ENCODE results near the gene MIGA2. TPM values are rescaled to one million over a fixed set of nuclear protein-coding genes. Genes with fewer than 3 reads are reported as not detected.

The MIGA2 gene
- total and polyA plus RNA-seq, 2 of the 8 experiments (the other 6 are each of a cell fraction or from before 2014, with no cell fraction given), result 24.6 to 39.0 TPM

DNA sequence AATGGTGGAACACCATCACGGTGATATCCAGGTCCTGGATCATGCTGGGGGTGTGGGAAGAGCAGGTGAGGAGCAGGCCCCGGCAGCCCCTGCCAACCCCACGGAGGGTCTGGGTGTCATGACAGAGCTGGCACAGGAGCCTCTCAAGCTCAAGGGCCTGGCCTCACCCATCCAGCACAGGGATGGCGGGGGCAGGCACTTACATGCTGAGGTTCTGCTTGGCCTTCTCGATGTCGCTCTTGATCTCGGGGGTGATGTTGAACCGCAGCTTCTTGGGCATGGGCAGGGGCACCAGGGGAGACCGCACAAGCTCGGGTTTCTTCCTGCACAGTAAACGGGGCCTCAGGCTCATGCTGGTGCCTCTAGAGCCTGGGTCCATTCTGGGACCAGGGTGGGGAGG, 61.9 kb downstream of the MIGA2 start (continued):
- TF ChIP-seq, protein P1, sequence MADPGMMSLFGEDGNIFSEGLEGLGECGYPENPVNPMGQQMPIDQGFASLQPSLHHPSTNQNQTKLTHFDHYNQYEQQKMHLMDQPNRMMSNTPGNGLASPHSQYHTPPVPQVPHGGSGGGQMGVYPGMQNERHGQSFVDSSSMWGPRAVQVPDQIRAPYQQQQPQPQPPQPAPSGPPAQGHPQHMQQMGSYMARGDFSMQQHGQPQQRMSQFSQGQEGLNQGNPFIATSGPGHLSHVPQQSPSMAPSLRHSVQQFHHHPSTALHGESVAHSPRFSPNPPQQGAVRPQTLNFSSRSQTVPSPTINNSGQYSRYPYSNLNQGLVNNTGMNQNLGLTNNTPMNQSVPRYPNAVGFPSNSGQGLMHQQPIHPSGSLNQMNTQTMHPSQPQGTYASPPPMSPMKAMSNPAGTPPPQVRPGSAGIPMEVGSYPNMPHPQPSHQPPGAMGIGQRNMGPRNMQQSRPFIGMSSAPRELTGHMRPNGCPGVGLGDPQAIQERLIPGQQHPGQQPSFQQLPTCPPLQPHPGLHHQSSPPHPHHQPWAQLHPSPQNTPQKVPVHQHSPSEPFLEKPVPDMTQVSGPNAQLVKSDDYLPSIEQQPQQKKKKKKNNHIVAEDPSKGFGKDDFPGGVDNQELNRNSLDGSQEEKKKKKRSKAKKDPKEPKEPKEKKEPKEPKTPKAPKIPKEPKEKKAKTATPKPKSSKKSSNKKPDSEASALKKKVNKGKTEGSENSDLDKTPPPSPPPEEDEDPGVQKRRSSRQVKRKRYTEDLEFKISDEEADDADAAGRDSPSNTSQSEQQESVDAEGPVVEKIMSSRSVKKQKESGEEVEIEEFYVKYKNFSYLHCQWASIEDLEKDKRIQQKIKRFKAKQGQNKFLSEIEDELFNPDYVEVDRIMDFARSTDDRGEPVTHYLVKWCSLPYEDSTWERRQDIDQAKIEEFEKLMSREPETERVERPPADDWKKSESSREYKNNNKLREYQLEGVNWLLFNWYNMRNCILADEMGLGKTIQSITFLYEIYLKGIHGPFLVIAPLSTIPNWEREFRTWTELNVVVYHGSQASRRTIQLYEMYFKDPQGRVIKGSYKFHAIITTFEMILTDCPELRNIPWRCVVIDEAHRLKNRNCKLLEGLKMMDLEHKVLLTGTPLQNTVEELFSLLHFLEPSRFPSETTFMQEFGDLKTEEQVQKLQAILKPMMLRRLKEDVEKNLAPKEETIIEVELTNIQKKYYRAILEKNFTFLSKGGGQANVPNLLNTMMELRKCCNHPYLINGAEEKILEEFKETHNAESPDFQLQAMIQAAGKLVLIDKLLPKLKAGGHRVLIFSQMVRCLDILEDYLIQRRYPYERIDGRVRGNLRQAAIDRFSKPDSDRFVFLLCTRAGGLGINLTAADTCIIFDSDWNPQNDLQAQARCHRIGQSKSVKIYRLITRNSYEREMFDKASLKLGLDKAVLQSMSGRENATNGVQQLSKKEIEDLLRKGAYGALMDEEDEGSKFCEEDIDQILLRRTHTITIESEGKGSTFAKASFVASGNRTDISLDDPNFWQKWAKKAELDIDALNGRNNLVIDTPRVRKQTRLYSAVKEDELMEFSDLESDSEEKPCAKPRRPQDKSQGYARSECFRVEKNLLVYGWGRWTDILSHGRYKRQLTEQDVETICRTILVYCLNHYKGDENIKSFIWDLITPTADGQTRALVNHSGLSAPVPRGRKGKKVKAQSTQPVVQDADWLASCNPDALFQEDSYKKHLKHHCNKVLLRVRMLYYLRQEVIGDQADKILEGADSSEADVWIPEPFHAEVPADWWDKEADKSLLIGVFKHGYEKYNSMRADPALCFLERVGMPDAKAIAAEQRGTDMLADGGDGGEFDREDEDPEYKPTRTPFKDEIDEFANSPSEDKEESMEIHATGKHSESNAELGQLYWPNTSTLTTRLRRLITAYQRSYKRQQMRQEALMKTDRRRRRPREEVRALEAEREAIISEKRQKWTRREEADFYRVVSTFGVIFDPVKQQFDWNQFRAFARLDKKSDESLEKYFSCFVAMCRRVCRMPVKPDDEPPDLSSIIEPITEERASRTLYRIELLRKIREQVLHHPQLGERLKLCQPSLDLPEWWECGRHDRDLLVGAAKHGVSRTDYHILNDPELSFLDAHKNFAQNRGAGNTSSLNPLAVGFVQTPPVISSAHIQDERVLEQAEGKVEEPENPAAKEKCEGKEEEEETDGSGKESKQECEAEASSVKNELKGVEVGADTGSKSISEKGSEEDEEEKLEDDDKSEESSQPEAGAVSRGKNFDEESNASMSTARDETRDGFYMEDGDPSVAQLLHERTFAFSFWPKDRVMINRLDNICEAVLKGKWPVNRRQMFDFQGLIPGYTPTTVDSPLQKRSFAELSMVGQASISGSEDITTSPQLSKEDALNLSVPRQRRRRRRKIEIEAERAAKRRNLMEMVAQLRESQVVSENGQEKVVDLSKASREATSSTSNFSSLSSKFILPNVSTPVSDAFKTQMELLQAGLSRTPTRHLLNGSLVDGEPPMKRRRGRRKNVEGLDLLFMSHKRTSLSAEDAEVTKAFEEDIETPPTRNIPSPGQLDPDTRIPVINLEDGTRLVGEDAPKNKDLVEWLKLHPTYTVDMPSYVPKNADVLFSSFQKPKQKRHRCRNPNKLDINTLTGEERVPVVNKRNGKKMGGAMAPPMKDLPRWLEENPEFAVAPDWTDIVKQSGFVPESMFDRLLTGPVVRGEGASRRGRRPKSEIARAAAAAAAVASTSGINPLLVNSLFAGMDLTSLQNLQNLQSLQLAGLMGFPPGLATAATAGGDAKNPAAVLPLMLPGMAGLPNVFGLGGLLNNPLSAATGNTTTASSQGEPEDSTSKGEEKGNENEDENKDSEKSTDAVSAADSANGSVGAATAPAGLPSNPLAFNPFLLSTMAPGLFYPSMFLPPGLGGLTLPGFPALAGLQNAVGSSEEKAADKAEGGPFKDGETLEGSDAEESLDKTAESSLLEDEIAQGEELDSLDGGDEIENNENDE (IDR thresholded peaks at IDR 0.05; ENCODE audit: insufficient replicate concordance, low read length), result no peak
- no peak for TF ChIP-seq RAD21 (IDR thresholded peaks at IDR 0.05 in 1 of 2, conservative IDR thresholded peaks at IDR 0.05 in 1 of 2; ENCODE audit: low read depth in 2 of 2, low read length in 2 of 2)
- TF ChIP-seq FOSL1 (IDR thresholded peaks at IDR 0.05; ENCODE audit: insufficient read depth, low read depth, low read length), result no peak
- TF ChIP-seq POU5F1 (IDR thresholded peaks at IDR 0.05; ENCODE audit: low read depth, low read length), result no peak
- TF ChIP-seq NRF1 (IDR thresholded peaks at IDR 0.05; ENCODE audit: low read depth, low read length), result no peak
- no peak for TF ChIP-seq CEBPB (IDR thresholded peaks at IDR 0.05; ENCODE audit: low read depth, low read length)
- TF ChIP-seq HDAC2 (IDR thresholded peaks at IDR 0.05; ENCODE audit: borderline replicate concordance in 1 of 2, low read depth in 2 of 2, low read length in 2 of 2), result no peak
- TF ChIP-seq SUZ12 (IDR thresholded peaks at IDR 0.05; ENCODE audit: low read length), result no peak
- no peak for TF ChIP-seq ASH2L (IDR thresholded peaks at IDR 0.05; ENCODE audit: low read length)
- no peak for TF ChIP-seq TAF7 (optimal IDR thresholded peaks at IDR 0.05; ENCODE audit: borderline replicate concordance, low read depth, low read length)
- TF ChIP-seq POLR2A (IDR thresholded peaks at IDR 0.05; ENCODE audit: control extremely low read depth in 1 of 2, low read depth in 2 of 2, low read length in 2 of 2), result no peak
- no peak for TF ChIP-seq CTBP2 (IDR thresholded peaks at IDR 0.05; ENCODE audit: borderline replicate concordance, insufficient read depth, insufficient read length, low read length)

All from H1 (cell line).